Measurements from ENCODE around the gene ATP5IF1. TPM values are rescaled to one million over a fixed set of nuclear protein-coding genes. Genes with fewer than 3 reads are reported as not detected.

ATP5IF1 gene
- total RNA-seq, result 449 TPM
- long read RNA-seq, transcript ATP5IF1-201 (3 exons, 494 nt), result major isoform, 204 of 239 reads
- long read RNA-seq, transcript ATP5IF1-202 (2 exons, 1,855 nt), result minor isoform, 7 of 239 reads
- long read RNA-seq, partial matches to known transcripts, result 24 of 239 reads
- long read RNA-seq, other reads (novel, unspliced or antisense), result 4 of 239 reads

DNA sequence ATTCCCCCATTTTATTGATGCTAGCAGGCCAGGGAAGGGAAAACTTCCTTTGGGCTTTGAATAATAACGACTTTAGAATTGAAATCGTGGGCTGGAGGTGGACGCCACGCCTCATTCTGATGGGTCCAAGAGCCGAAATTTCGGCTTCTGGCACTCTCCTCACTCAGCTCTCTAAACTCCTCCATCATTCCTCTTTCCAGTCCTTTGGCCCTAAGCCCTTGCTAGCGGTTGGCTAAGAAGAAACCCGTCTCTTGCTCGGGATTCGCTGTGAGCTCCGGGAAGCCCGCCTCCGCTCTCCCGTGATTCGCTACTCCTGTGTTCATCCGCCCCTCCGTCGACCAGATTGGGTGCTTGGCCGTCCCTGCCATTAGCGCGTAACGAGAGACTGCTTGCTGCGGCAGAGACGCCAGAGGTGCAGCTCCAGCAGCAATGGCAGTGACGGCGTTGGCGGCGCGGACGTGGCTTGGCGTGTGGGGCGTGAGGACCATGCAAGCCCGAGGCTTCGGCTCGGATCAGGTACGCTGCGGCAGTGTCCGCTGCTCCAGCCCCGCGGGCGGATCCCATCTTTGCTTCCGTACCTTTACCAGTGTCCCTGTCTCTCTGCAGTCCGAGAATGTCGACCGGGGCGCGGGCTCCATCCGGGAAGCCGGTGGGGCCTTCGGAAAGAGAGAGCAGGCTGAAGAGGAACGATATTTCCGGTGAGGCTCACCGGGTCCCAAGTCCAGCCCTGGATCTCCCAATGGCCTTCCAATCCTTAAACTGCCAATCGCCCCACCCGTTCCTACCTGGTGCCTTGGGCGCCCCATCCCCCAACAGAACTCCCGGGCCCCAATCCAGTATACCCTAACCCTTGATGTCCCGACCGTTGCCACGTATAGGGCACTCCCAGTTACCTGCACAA lies at the start of gene ATP5IF1:
Gene ATP5IF1 (plus strand): TSS at position 370 of the 901 bp plus-strand sequence. CDS start 60 bp downstream, at position 430.
- intact Hi-C loops (cut with micrococcal nuclease), result no loop called here
- DNase-seq, result peak; percentile 97
- peak; percentile 94 for ATAC-seq

- intact Hi-C loops (cut with micrococcal nuclease), result no loop called here
- ATAC-seq (no peak), DNase-seq (no peak)
Observed at GRCh38 chr1:28190337-28190979, 45.5 kb upstream of the ATP5IF1 start.

GRCh38 chr1:28190996-28191645 lies 44.8 kb upstream of the ATP5IF1 start:
- intact Hi-C loops (cut with micrococcal nuclease), result no loop called here
- peak; percentile 53 for ATAC-seq

DNA sequence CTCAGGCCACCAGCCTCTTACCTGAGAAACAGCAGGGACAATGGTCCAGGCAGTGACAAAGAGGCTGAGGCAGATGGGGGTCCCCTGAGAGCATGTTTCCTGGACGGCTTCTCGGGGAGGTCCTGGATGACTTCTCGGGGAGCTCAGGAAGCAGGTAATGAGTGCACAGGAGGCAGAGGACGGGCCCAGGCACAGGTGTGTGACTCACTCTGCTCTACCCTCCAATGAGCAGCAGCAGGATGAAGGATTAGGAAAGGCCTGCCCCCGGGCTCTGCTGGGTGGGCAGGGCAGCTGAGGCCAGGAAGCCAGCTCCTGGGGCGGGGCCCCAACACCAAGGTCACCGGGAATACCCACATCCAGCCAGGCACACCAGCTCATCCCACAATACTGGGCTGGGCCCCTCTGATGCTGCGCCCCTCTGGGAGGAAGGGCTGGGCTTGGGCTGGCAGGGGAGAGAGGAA lies 42.2 kb upstream of the ATP5IF1 start:
- DNase-seq (no peak), ATAC-seq (peak; percentile 19)
- intact Hi-C loops (cut with micrococcal nuclease), result no loop called here

More at GRCh38 chr1:28190996-28191645, 44.8 kb upstream of the ATP5IF1 start:
- no peak for DNase-seq

- intact Hi-C loops (cut with micrococcal nuclease), result no loop called here
- ATAC-seq, result no peak
- DNase-seq, result no peak
Observed at GRCh38 chr1:28194326-28195035, 41.4 kb upstream of the ATP5IF1 start.

DNA sequence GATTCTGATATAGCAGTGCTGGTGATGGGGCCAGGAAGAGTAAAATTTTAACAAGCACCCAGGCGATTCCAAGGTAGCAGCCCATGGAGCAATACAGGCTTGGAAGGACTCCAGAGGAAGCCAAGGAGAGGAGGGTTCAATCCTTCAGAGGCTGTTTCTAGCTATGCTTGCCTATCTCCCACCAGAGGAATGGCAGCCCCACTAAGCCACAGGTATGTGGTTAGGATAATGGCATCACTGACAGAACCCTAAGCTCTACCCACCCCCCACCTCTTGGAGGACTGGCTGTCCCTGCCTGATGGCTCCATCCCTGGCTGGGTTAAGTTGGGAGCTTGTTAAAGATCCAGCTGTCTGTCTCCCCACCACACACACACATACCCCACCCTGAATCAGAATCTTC lies 40.1 kb upstream of the ATP5IF1 start:
- no peak for DNase-seq
- intact Hi-C loops (cut with micrococcal nuclease), result no loop called here
- no peak for ATAC-seq

- intact Hi-C loops (cut with micrococcal nuclease), result no loop called here
- ATAC-seq, result no peak
- no peak for DNase-seq
Observed at GRCh38 chr1:28196330-28196729, 39.6 kb upstream of the ATP5IF1 start.

GRCh38 chr1:28197682-28198415 lies 38.1 kb upstream of the ATP5IF1 start:
- intact Hi-C loops (cut with micrococcal nuclease), result no loop called here
- no peak for ATAC-seq
- no peak for DNase-seq

GRCh38 chr1:28199328-28200233 lies 36.3 kb upstream of the ATP5IF1 start:
- intact Hi-C loops (cut with micrococcal nuclease), result no loop called here
- no peak for DNase-seq
- no peak for ATAC-seq

GRCh38 chr1:28200234-28200873 lies 35.6 kb upstream of the ATP5IF1 start:
- intact Hi-C loops (cut with micrococcal nuclease), result no loop called here
- ATAC-seq, result no peak
- no peak for DNase-seq

GRCh38 chr1:28205243-28205642 lies 30.7 kb upstream of the ATP5IF1 start:
- intact Hi-C loops (cut with micrococcal nuclease), result loop anchor here (5.0 kb wide), 1 partner anchor 113 kb away; no protein-coding TSS in a partner anchor
- DNase-seq (no peak), ATAC-seq (no peak)

- ATAC-seq, result peak; percentile 82
- intact Hi-C loops (cut with micrococcal nuclease), result loop anchor here (5.0 kb wide), 1 partner anchor 117 kb away; no protein-coding TSS in a partner anchor
- peak; percentile 53 for DNase-seq
Observed at GRCh38 chr1:28208818-28209441, 27.0 kb upstream of the ATP5IF1 start.

- DNase-seq (no peak), ATAC-seq (no peak)
- intact Hi-C loops (cut with micrococcal nuclease), result loop anchor here (5.0 kb wide), 1 partner anchor 117 kb away; no protein-coding TSS in a partner anchor
Observed at GRCh38 chr1:28209700-28210099, 26.2 kb upstream of the ATP5IF1 start.

DNA sequence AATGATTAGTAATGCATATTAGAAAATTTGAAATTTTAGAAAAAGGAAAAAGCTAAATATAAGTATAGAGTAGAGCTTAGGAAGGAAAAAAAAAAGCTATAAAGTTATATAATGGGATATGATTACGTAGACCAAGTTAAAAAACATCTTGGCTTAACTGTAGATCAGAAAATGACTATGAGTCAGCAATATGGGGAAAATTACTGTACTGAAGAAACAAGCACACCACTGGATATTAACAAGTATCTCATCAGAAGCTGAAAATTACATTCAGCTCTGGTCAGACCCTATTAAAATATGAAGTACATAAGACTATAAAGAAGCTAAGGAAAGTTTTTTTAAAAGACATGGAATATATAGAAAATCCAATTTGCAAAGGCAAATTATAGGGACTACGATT lies 22.6 kb upstream of the ATP5IF1 start:
- intact Hi-C loops (cut with micrococcal nuclease), result no loop called here
- no peak for ATAC-seq
- DNase-seq, result no peak

DNA sequence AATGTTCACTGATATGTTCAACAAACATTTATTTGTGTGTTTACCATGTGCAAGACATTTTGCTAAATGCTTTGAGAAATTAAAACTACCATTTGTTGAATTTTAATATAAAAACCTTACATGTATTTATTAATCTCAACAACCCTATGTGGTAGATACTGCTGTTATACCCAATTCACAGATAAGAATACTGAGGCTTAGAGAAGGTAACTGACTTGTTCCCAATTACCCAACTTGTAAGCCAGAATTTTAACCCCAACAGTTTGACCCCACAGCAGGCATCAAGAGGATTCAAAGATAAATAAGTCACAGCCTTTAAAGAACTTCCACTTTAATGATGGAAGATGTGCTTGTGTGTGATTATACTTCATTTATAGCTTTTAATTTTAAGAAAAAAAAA lies 6.8 kb upstream of the ATP5IF1 start:
- DNase-seq (no peak), ATAC-seq (no peak)
- intact Hi-C loops (cut with micrococcal nuclease), result no loop called here

- ATAC-seq (no peak), DNase-seq (no peak)
- intact Hi-C loops (cut with micrococcal nuclease), result no loop called here
Observed at GRCh38 chr1:28229996-28230395, 5.9 kb upstream of the ATP5IF1 start.
